Measurements from ENCODE around the gene BOC.

- TF ChIP-seq POLR2A (IDR thresholded peaks at IDR 0.05): no peak
- TF ChIP-seq CTCF (IDR thresholded peaks at IDR 0.05): no peak
Observed at GRCh38 chr3:113247675-113248458, 36.5 kb downstream of the BOC start.
